RWPE1 (cell line): ENCODE data around the gene ISL1.

Source experiments
- CTCF ChIA-PET: fragments of 350-600 bp; sonication (Branson Sonifier 250); formaldehyde crosslinking; extraction: SDS; loops from one replicate; lab custom pipeline; 2021; lab: Yijun Ruan, JAX
- POLR2A ChIA-PET: fragments of 400-600 bp; formaldehyde crosslinking; extraction: SDS; loops from one replicate; lab custom pipeline; 2020; ENCODE audit warnings: antibody characterized with exemption; ENCODE audit not compliant: low non-redundant PET; lab: Yijun Ruan, JAX
- DNase-seq: peaks from one replicate; pipeline ENCODE4 v3.0.0; 2012; ENCODE audit warnings: low spot score
- H3K27ac ChIP-seq: fragments of 450-650 bp; 2 replicates; pipeline ENCODE4 v1.5.1; 2017
- TF ChIP-seq, protein P1 (sequence below): fragments of 450-650 bp; conservative IDR thresholded peaks from 2 replicates; pipeline ENCODE4 v1.5.1; 2017; ENCODE audit warnings: low read depth, mild to moderate bottlenecking

Gene ISL1

GRCh38 chr5:51397996-51398395, 14.7 kb downstream of the ISL1 start:
- no peak for DNase-seq
- TF ChIP-seq, protein P1, sequence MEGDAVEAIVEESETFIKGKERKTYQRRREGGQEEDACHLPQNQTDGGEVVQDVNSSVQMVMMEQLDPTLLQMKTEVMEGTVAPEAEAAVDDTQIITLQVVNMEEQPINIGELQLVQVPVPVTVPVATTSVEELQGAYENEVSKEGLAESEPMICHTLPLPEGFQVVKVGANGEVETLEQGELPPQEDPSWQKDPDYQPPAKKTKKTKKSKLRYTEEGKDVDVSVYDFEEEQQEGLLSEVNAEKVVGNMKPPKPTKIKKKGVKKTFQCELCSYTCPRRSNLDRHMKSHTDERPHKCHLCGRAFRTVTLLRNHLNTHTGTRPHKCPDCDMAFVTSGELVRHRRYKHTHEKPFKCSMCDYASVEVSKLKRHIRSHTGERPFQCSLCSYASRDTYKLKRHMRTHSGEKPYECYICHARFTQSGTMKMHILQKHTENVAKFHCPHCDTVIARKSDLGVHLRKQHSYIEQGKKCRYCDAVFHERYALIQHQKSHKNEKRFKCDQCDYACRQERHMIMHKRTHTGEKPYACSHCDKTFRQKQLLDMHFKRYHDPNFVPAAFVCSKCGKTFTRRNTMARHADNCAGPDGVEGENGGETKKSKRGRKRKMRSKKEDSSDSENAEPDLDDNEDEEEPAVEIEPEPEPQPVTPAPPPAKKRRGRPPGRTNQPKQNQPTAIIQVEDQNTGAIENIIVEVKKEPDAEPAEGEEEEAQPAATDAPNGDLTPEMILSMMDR = no peak
- CTCF ChIA-PET = no interaction called here
- no peak overlapping the region for H3K27ac ChIP-seq
- POLR2A ChIA-PET = no interaction called here

- DNase-seq = no peak
- CTCF ChIA-PET = interaction anchor here (0.6 to 0.7 kb wide), 2 partner anchors 385 to 618 kb away, joined by 3 read pairs; no protein-coding TSS in a partner anchor
- TF ChIP-seq, protein P1 = no peak
- POLR2A ChIA-PET = no interaction called here
- H3K27ac ChIP-seq = no peak overlapping the region
Measured at GRCh38 chr5:51398875-51399642, 15.8 kb downstream of the ISL1 start.

DNA sequence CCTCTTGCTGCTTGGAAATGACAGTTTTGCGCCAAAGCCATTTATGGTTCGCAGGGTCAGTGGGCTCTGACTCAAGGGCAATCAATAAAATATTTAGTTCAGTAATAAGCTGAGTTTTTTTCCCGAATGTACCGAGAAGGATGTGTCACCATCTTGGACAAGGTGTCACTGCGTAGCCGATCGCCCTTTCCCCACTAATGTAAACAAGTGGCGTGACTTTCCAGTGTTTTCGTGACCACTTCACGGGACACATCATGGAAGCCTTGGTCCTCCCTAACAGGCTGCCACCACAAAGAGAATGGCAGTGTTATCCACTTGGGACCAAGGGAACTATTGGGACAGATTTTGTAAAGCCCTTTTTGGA, 16.4 kb downstream of the ISL1 start:
- DNase-seq = no peak
- CTCF ChIA-PET = interaction anchor here (0.6 kb wide), 1 partner anchor 386 kb away, joined by 3 read pairs; no protein-coding TSS in a partner anchor
- POLR2A ChIA-PET = no interaction called here
- TF ChIP-seq, protein P1 = no peak
- H3K27ac ChIP-seq = no peak overlapping the region

- DNase-seq = no peak
- ChIA-PET CTCF (interaction anchor here (0.6 to 1.1 kb wide), 2 partner anchors 12 to 51 kb away, joined by 3 to 5 read pairs; no protein-coding TSS in a partner anchor), POLR2A (no interaction called here)
- no peak overlapping the region for H3K27ac ChIP-seq
- TF ChIP-seq, protein P1 = no peak
Measured at GRCh38 chr5:51404255-51404654, 21.0 kb downstream of the ISL1 start.

GRCh38 chr5:51411921-51412325, 28.7 kb downstream of the ISL1 start:
- CTCF ChIA-PET = interaction anchor here (0.6 kb wide), 2 partner anchors 115 to 292 kb away, joined by 3 to 4 read pairs; no protein-coding TSS in a partner anchor
- TF ChIP-seq, protein P1 = no peak
- DNase-seq = no peak
- H3K27ac ChIP-seq = no peak overlapping the region
- POLR2A ChIA-PET = interaction anchor here (0.6 kb wide), 1 partner anchor 19 kb away, joined by 3 read pairs; no protein-coding TSS in a partner anchor

DNA sequence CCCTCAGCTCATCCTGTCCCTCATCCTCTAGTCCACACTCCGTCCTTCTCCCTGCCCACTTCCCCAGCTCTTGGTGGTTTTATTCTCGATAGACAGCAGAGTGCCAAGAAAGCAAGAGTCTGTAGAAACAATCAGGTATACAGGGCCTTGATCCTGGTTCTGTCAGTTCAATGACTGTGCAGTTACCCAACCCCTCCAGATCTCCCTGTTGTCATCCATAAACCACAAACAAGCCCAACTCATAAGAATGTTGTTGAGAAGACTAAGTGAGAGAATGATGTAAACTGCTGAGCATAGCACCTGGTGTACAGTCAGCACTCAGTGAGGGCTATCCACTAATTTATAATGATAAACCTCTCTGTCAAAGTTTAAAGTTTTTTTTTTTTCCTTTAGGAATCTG, 31.3 kb downstream of the ISL1 start:
- DNase-seq = no peak
- TF ChIP-seq, protein P1 = no peak
- ChIA-PET POLR2A (no interaction called here), CTCF (no interaction called here)
- H3K27ac ChIP-seq = no peak overlapping the region
